Chondrocyte (in vitro differentiated cells): ENCODE measurements around the gene PRMT7. TPM values are rescaled to one million over a fixed set of nuclear protein-coding genes. Genes with fewer than 3 reads are reported as not detected.

Experiments used
- DNase-seq: peaks from one replicate; pipeline ENCODE4 v3.0.0; 2021; ENCODE audit warnings: mixed read lengths, low spot score
- H3K27ac Mint-ChIP-seq: one replicate; pipeline ENCODE4 v1.8.0; 2021; ENCODE audit warnings: mild to moderate bottlenecking, moderate library complexity, mixed read lengths; ENCODE audit not compliant: unreplicated experiment
- H3K27me3 Mint-ChIP-seq: 2 replicates; pipeline ENCODE4 v1.8.0; 2021; ENCODE audit warnings: low read depth, mixed read lengths
- H3K36me3 Mint-ChIP-seq: 2 replicates; pipeline ENCODE4 v1.8.0; 2021; ENCODE audit warnings: low read depth, mixed read lengths
- H3K4me1 Mint-ChIP-seq: 2 replicates; pipeline ENCODE4 v1.8.0; 2021; ENCODE audit warnings: low read depth, mild to moderate bottlenecking, mixed read lengths
- H3K4me3 Mint-ChIP-seq: one replicate; pipeline ENCODE4 v1.8.0; 2021; ENCODE audit warnings: mild to moderate bottlenecking, moderate library complexity, mixed read lengths; ENCODE audit not compliant: unreplicated experiment
- H3K9me3 Mint-ChIP-seq: 2 replicates; pipeline ENCODE4 v1.8.0; 2021; ENCODE audit warnings: low read depth, mixed read lengths
- total RNA-seq: library from RNA; stranded (reverse); gene quantifications from 3 replicates; pipeline ENCODE4 v1.2.1, GENCODE V29; 2021
- TF ChIP-seq, protein P1 (sequence below): fragments of 200-600 bp; sonication (generic); IDR thresholded peaks from 2 replicates; pipeline ENCODE4 v1.5.0; 2021; ENCODE audit warnings: antibody characterized with exemption, mild to moderate bottlenecking, moderate library complexity

PRMT7 gene
- total RNA-seq, 1 donor from 2014 or later: 26.7 TPM

DNA sequence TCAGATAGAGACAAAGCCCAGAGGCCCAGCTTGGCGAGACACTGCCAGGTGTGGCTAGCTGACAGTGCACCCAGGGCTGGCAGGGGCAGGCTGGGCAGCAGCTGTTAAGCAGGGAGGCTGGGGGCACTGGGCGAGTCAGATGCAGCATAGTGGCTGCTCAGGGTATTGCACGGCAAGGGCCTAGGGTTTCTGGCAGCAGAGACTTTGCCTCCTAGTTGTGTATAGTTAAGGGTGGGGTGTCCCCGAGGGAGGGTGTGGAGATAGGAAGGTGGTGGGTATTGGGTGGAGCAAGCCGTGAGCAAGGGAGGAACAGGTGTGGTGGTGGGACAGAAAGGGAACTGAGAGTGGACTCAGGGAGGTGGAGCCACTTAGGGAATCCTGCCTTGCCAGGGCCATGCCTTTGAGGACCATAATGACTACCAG, 71.5 kb downstream of the PRMT7 start:
- no peak overlapping the region for H3K4me3 Mint-ChIP-seq
- no peaks in the 10 kb centered on the region for H3K4me1 Mint-ChIP-seq
- DNase-seq: peak; percentile 56
- H3K27ac Mint-ChIP-seq: no peak overlapping the region
- H3K27me3 Mint-ChIP-seq: peaks cover 9% of the 10 kb centered on the region
- TF ChIP-seq, protein P1, sequence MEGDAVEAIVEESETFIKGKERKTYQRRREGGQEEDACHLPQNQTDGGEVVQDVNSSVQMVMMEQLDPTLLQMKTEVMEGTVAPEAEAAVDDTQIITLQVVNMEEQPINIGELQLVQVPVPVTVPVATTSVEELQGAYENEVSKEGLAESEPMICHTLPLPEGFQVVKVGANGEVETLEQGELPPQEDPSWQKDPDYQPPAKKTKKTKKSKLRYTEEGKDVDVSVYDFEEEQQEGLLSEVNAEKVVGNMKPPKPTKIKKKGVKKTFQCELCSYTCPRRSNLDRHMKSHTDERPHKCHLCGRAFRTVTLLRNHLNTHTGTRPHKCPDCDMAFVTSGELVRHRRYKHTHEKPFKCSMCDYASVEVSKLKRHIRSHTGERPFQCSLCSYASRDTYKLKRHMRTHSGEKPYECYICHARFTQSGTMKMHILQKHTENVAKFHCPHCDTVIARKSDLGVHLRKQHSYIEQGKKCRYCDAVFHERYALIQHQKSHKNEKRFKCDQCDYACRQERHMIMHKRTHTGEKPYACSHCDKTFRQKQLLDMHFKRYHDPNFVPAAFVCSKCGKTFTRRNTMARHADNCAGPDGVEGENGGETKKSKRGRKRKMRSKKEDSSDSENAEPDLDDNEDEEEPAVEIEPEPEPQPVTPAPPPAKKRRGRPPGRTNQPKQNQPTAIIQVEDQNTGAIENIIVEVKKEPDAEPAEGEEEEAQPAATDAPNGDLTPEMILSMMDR: peak; percentile 31
- no peaks in the 10 kb centered on the region for H3K36me3 Mint-ChIP-seq
- no peaks in the 10 kb centered on the region for H3K9me3 Mint-ChIP-seq

DNA sequence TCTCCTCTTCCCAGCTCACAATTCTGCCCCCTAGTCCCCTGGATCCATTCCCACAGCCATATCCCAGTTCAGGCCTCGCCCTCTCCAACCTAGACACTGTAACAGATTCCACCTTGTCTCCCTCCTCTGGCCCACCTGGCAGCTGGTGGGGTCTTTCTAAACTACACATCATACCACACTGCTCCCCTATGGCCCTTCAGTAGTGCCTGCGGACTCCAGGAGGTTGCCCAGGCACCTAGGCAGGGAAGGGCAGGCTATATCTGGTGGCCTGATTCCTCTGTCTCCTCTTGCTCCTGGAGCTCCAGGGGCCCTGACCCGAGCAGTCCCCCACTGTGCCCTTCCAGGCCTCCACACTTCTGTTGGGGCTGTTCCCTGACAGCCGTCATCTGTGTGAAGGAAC, 73.0 kb downstream of the PRMT7 start:
- TF ChIP-seq, protein P1: no peak
- no peak overlapping the region for H3K27ac Mint-ChIP-seq
- H3K27me3 Mint-ChIP-seq: peaks cover 9% of the 10 kb centered on the region
- H3K4me1 Mint-ChIP-seq: no peaks in the 10 kb centered on the region
- H3K4me3 Mint-ChIP-seq: no peak overlapping the region
- H3K9me3 Mint-ChIP-seq: no peaks in the 10 kb centered on the region
- H3K36me3 Mint-ChIP-seq: no peaks in the 10 kb centered on the region
- DNase-seq: peak; percentile 40

DNA sequence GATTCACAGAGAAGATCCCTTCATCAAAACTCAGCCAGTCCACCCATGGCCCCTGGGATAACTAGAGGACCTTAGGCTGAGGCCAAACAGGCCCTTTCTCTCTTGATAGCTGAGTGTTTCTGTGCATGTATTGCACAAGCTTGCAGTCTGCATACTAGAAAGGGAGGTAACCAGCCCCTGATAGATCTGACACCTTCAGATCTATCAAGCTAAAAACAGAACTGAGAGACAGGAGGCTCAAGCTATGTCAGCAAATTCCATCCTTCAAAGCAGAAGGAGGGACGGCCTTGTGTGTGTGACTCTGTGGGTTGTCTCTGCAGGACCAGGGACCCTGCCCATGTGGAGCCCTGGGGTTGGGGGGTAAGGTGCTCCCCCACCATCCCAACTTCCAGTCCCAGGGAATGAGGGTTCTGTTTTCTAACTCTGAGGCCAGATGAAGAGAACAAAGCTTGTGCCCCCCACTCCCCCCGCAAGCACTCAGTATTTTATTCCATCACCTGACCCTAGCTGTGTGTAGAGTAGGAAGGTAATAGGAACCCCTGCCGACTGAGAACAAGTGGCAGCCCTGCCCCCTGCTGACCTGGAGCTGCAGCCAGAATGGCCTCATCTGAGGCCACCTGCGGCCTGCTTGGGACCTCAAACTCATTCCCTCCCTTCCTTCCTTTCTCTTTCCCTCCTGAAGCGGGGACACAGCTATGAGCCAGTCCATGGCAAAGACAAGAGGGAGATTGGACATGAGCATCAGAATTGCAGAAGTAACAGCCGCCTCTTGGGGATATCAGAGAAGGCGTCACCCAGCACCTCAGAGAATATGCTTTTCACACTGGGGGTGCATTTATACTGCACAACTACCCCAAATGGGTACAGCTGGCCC, 73.7 kb downstream of the PRMT7 start:
- Mint-ChIP-seq H3K36me3 (no peaks in the 10 kb centered on the region), H3K9me3 (no peaks in the 10 kb centered on the region), H3K4me1 (no peaks in the 10 kb centered on the region), H3K27ac (no peak overlapping the region), H3K27me3 (peaks cover 9% of the 10 kb centered on the region), H3K4me3 (no peak overlapping the region)
- TF ChIP-seq, protein P1: no peak
- DNase-seq: peak; percentile 33

DNA sequence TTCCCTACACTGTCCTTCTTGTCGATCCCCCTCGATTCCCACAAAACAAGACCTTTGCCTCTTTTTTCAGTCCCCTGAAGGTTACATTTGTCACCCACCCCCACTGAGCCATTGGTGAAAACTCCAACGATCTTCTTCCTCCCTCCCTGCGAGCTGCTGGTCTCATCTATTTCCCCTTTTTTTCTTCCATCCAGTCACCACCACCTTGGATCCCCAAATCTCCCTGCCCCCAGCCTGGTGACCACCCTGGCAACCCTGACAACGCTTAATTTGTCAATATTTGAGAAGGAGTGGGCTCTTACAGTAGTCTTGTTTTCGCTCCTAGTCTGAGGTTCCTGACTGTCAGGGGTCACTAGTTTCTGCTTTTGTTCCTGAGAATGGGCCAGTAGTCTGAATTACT, 74.6 kb downstream of the PRMT7 start:
- Mint-ChIP-seq H3K36me3 (no peaks in the 10 kb centered on the region), H3K4me3 (no peak overlapping the region), H3K27me3 (peaks cover 9% of the 10 kb centered on the region), H3K4me1 (no peaks in the 10 kb centered on the region), H3K27ac (no peak overlapping the region), H3K9me3 (no peaks in the 10 kb centered on the region)
- DNase-seq: peak; percentile 18
- TF ChIP-seq, protein P1: no peak

DNA sequence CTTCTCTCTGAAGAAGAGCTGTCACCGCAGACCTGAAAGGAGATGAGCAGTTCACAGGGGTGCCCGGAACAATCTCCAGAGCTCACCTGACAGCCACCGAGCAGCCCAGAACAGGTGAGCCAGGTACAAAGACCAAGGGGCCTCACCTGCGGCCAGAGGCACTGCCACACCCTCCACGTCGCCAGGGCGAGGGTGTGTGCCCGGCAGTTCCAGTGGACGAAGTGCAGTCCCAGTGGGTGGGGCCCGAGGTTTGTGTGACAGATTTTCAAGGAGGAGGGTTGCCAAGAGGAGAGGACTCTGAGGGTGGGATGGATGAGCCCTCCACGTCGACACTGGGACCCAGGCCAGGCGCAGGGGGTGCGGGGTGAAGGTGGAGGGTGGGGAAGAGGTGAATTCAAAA, 75.8 kb downstream of the PRMT7 start:
- no peak overlapping the region for H3K27ac Mint-ChIP-seq
- no peak overlapping the region for H3K4me3 Mint-ChIP-seq
- no peaks in the 10 kb centered on the region for H3K4me1 Mint-ChIP-seq
- peaks cover 9% of the 10 kb centered on the region for H3K27me3 Mint-ChIP-seq
- DNase-seq: peak; percentile 65
- no peaks in the 10 kb centered on the region for H3K36me3 Mint-ChIP-seq
- H3K9me3 Mint-ChIP-seq: no peaks in the 10 kb centered on the region
- TF ChIP-seq, protein P1: no peak
